ENCODE results near the gene DNAI2. TPM values are rescaled to one million over a fixed set of nuclear protein-coding genes. Genes with fewer than 3 reads are reported as not detected.

The DNAI2 gene
- total RNA-seq, 1 donor from 2014 or later = 6.2 TPM

GRCh38 chr17:74345433-74346241 is 71.6 kb downstream of the DNAI2 start:
- Histone ChIP-seq H3K27ac (no peak overlapping the region), H3K27me3 (ENCODE audit: low read depth) (peaks cover 42% of the 10 kb centered on the region), H3K36me3 (no peaks in the 10 kb centered on the region), H3K4me1 (no peaks in the 10 kb centered on the region), H3K4me3 (no peak overlapping the region), H3K9me3 (no peaks in the 10 kb centered on the region)
- TF ChIP-seq, protein P1, sequence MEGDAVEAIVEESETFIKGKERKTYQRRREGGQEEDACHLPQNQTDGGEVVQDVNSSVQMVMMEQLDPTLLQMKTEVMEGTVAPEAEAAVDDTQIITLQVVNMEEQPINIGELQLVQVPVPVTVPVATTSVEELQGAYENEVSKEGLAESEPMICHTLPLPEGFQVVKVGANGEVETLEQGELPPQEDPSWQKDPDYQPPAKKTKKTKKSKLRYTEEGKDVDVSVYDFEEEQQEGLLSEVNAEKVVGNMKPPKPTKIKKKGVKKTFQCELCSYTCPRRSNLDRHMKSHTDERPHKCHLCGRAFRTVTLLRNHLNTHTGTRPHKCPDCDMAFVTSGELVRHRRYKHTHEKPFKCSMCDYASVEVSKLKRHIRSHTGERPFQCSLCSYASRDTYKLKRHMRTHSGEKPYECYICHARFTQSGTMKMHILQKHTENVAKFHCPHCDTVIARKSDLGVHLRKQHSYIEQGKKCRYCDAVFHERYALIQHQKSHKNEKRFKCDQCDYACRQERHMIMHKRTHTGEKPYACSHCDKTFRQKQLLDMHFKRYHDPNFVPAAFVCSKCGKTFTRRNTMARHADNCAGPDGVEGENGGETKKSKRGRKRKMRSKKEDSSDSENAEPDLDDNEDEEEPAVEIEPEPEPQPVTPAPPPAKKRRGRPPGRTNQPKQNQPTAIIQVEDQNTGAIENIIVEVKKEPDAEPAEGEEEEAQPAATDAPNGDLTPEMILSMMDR (IDR thresholded peaks at IDR 0.05) = no peak
- intact Hi-C loops (cut with DNase I) = no loop called here
- DNase-seq (no peak), ATAC-seq (no peak)

DNA sequence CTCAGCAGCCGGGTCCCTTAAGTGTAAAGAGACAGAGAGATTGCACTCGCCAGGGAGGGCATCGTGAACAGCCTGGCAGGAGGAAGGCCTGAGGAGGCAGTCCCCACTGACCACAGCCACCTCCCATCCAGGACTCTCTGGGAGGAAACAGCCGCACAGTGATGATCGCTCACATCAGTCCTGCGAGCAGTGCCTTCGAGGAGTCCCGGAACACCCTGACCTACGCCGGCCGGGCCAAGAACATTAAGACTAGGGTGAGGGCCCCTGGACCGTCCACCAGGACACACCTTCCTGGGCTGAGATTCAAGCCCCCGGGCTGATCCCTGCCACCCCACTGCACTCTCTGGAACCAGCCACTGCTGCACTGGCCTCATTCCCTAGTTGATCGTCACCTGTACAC is 73.6 kb downstream of the DNAI2 start:
- Histone ChIP-seq H3K4me3 (no peak overlapping the region), H3K9me3 (no peaks in the 10 kb centered on the region), H3K27me3 (ENCODE audit: low read depth) (peaks cover 46% of the 10 kb centered on the region), H3K4me1 (no peaks in the 10 kb centered on the region), H3K36me3 (no peaks in the 10 kb centered on the region), H3K27ac (no peak overlapping the region)
- intact Hi-C loops (cut with DNase I) = no loop called here
- no peak for ATAC-seq
- TF ChIP-seq, protein P1 (IDR thresholded peaks at IDR 0.05) = no peak
- no peak for DNase-seq

DNA sequence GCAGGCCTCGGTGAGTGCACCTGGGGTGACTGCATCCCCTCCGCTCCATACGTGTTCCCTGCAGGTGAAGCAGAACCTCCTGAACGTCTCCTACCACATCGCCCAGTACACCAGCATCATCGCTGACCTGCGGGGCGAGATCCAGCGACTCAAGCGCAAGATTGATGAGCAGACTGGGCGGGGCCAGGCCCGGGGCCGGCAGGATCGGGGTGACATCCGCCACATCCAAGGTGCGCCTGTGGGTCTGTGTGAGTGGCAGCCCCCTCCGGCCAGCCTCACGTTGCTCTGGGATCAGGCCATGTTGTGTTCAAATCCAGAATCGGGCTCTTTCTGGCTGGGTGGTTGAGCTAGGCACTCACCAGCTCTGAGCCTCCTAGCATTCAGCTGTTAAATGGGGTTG is 75.1 kb downstream of the DNAI2 start:
- H3K9me3 ChIP-seq = no peaks in the 10 kb centered on the region
- intact Hi-C loops (cut with DNase I) = no loop called here
- DNase-seq = no peak
- no peak overlapping the region for H3K27ac ChIP-seq
- H3K4me1 ChIP-seq = no peaks in the 10 kb centered on the region
- H3K36me3 ChIP-seq = no peaks in the 10 kb centered on the region
- no peak overlapping the region for H3K4me3 ChIP-seq
- TF ChIP-seq, protein P1 (IDR thresholded peaks at IDR 0.05) = no peak
- peaks cover 61% of the 10 kb centered on the region for H3K27me3 ChIP-seq (ENCODE audit: low read depth)
- ATAC-seq = no peak

DNA sequence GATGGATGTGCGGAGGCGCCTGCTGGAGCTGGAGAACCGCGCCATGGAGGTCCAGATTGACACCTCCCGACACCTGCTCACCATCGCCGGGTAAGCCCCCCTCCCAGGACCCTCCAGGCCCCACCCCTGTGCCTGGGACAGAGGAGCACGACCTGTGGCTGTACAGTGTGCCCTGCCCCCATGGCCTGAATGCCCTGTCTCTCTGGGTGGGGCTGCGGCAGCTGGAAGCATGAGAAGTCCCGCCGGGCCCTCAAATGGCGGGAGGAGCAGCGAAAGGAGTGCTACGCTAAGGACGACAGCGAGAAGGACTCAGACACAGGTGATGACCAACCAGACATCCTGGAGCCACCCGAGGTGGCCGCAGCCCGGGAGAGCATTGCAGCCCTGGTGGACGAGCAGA is 76.5 kb downstream of the DNAI2 start:
- DNase-seq = no peak
- no peaks in the 10 kb centered on the region for H3K4me1 ChIP-seq
- H3K9me3 ChIP-seq = no peaks in the 10 kb centered on the region
- H3K4me3 ChIP-seq = no peak overlapping the region
- no peak overlapping the region for H3K27ac ChIP-seq
- TF ChIP-seq, protein P1 (IDR thresholded peaks at IDR 0.05) = no peak
- no peak for ATAC-seq
- no peaks in the 10 kb centered on the region for H3K36me3 ChIP-seq
- H3K27me3 ChIP-seq (ENCODE audit: low read depth) = peaks cover 68% of the 10 kb centered on the region
- intact Hi-C loops (cut with DNase I) = no loop called here

- intact Hi-C loops (cut with DNase I) = no loop called here
- no peak for DNase-seq
- ATAC-seq = no peak
- no peak overlapping the region for H3K27ac ChIP-seq
- H3K27me3 ChIP-seq (ENCODE audit: low read depth) = peaks cover 75% of the 10 kb centered on the region
- no peaks in the 10 kb centered on the region for H3K4me1 ChIP-seq
- H3K36me3 ChIP-seq = no peaks in the 10 kb centered on the region
- TF ChIP-seq, protein P1 (IDR thresholded peaks at IDR 0.05) = no peak
- no peaks in the 10 kb centered on the region for H3K9me3 ChIP-seq
- no peak overlapping the region for H3K4me3 ChIP-seq
Measured at GRCh38 chr17:74351552-74352210, 77.6 kb downstream of the DNAI2 start.

All from lower lobe of right lung (tissue), 2 donors.